Activated CD4-positive, alpha-beta T cell treated with anti-CD3 and anti-CD28 coated beads, Interleukin-2, amount 50 U/mL, for 48 hours (primary cell): ENCODE data around the gene AMBP.

Source experiments
- DNase-seq, 2 experiments: peaks; one replicate each; pipeline ENCODE4 v3.0.0-alpha.2; 2020

The AMBP gene

GRCh38 chr9:114112778-114113584 lies 34.9 kb upstream of the AMBP start:
- no peak for DNase-seq

GRCh38 chr9:114112325-114112724 lies 34.2 kb upstream of the AMBP start:
- DNase-seq = no peak

GRCh38 chr9:114110180-114110579 lies 32.1 kb upstream of the AMBP start:
- DNase-seq = no peak

- DNase-seq = no peak
Measured at GRCh38 chr9:114109124-114109523, 31.0 kb upstream of the AMBP start.

GRCh38 chr9:114108016-114108833 lies 30.1 kb upstream of the AMBP start:
- peak; percentile 69 to 70 for DNase-seq

- no peak for DNase-seq
Measured at GRCh38 chr9:114107286-114108001, 29.3 kb upstream of the AMBP start.

- no peak for DNase-seq
Measured at GRCh38 chr9:114105236-114105635, 27.1 kb upstream of the AMBP start.

- DNase-seq = no peak
Measured at GRCh38 chr9:114102484-114102883, 24.4 kb upstream of the AMBP start.

- no peak for DNase-seq
Measured at GRCh38 chr9:114100536-114100935, 22.4 kb upstream of the AMBP start.

GRCh38 chr9:114099669-114100270 lies 21.7 kb upstream of the AMBP start:
- DNase-seq = no peak

- DNase-seq = no peak
Measured at GRCh38 chr9:114098936-114099668, 21.0 kb upstream of the AMBP start, which contains the start of gene KIF12. Gene KIF12 (minus strand): TSS chr9:114099292. CDS start chr9:114099276, 16 bp downstream.

GRCh38 chr9:114098021-114098935 lies 20.2 kb upstream of the AMBP start:
- DNase-seq = peak; percentile 19 to 21

GRCh38 chr9:114097613-114098020 lies 19.5 kb upstream of the AMBP start:
- DNase-seq = no peak

- DNase-seq = no peak
Measured at GRCh38 chr9:114096866-114097612, 18.9 kb upstream of the AMBP start.

GRCh38 chr9:114096041-114096511 lies 18.0 kb upstream of the AMBP start:
- DNase-seq = peak; percentile 11 to 13

GRCh38 chr9:114094971-114095370 lies 16.9 kb upstream of the AMBP start:
- DNase-seq = no peak

- DNase-seq = no peak
Measured at GRCh38 chr9:114093761-114094505, 15.8 kb upstream of the AMBP start.

GRCh38 chr9:114093031-114093471 lies 15.0 kb upstream of the AMBP start:
- no peak for DNase-seq

GRCh38 chr9:114092336-114092735 lies 14.2 kb upstream of the AMBP start:
- DNase-seq = no peak
